GM21529 (cell line): Measurements from ENCODE around the gene RPL13A.
"Not testable (repeated sequence)": the region's sequence is repeated elsewhere in the genome, so short reads cannot be mapped to it uniquely, and the experiment has no call there.

ENCODE experiments used
- ATAC-seq: cut with Tn5 transposase; IDR thresholded peaks from one replicate; pipeline ENCODE4 v1.9.1; 2021; ENCODE audit not compliant: unreplicated experiment

The RPL13A gene

DNA sequence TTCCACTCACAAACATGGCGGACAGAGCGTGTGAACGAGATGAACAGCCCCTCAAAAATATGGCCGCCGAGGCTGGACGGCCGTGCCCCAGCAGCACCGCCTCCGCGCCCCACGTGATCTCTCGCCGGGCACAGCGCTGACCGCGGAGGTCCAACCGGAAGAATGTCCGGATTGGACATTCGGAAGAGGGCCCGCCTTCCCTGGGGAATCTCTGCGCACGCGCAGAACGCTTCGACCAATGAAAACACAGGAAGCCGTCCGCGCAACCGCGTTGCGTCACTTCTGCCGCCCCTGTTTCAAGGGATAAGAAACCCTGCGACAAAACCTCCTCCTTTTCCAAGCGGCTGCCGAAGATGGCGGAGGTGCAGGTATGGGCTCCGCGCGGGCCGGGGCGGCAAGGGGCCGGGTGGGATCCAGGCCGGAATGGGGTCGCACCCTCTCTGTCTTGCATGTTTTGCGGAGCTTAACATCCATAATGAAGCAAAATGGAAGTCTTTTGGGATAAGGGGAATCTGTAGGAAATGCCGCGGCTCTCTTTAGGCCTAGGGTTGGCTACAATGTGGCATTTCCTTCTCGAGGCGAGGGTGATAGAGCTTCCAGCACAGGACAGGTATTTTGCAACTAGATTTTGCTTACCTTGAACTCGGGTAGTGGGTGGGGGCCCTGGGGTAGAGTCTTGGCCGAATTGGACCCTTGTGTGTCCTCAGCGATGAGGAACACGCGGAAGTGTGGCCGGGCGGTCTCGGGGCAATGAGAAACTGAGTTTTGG lies at the start of gene RPL13A:
Gene RPL13A (plus strand): TSS at position 332 of the 769 bp plus-strand sequence. CDS start 22 bp downstream, at position 354.
- peak; percentile 82 for ATAC-seq

DNA sequence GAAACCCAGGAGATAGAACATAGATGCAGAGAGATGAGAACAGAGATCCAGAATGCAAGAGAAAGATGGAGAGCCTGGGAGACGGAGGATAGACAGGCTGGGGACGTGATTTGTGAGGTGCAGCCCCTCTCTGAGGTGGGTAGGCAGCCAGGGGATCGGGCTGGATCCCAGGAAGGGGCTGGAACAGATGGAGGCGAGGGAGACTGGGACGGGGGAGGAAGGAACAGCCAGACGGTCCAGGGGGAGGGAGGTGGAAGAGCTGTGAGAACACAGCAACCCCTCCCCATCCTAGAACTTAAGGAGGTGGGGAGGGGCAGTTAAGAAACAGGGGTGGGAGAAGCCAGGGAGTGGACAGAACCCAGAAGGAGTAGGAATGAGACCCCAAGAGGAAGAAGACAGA lies 49.1 kb upstream of the RPL13A start:
- no peak for ATAC-seq

DNA sequence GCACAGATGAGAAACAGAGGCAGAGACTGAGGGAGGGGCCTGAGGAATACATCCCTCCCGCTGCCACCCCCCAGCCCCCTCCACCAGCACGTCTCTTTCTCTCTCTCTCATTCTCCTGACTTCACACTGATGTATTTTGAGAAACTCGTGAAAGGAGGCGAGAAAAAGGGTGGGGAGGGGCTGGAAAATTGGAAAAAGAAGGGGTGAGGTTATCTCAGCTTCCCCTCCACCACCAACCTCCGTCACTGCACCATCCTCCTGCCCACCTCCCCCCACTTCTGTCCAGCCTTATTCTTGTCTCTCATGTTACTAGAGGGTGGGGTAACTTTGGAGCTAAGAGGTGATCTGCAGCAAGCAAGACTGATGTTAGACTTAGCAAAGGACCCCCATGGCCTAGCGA lies 47.6 kb upstream of the RPL13A start:
- no peak for ATAC-seq

- no peak for ATAC-seq
Observed at GRCh38 chr19:49440439-49441209, 46.8 kb upstream of the RPL13A start.

- no peak for ATAC-seq
Observed at GRCh38 chr19:49441210-49441959, 46.0 kb upstream of the RPL13A start, which contains the start of gene SLC17A7. SLC17A7 (minus strand) TSS chr19:49441527; CDS start chr19:49441379, 148 bp downstream.

DNA sequence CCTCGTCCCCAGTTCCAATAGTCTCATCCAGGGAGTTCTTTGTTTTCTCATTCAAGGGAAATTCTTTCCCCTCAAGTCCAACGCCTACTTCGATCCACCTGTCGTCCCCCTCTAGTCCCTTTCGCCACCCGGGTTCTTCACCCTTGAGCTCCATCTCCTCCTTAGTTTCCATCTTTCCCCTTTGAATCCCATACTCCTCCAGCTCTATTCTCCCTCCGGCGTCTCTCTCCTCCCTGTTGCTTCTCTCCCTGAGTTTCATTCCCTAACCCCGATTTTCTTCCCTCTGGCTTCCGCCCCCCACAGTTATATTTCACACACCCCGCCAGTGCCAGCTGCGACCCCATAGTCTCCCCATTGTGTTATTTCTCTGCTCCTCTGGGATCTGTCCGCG lies 45.5 kb upstream of the RPL13A start:
- no peak for ATAC-seq

- no peak for ATAC-seq
Observed at GRCh38 chr19:49442354-49442753, 45.1 kb upstream of the RPL13A start.

DNA sequence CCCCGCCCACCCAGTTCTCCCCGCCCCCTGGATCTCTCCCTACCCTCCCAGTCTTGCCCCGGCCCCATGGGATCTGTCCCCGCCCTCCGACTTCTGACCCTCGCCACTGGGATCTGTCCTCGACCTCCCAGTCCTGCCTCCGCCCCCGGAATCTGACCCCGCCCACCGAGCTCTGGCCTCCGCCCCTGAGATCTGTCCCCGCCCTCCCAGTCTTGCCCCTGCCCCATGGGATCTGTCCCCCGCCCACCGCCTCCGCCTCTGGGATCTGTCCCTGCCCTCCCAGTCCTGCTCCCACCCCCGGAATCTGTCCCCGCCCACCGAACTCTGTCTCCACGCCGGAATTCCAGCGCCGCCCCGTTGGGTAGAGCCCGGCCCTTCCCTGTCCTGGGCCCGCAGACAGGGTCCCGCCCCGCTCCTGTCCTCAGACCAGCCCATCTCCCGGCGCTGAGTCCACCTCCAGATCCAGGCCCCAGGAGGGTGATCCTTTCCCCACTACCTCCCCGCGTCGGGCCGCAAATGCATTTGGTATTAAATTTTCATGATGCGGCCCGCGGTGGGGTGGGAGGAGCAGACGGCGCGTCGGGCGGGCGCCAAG lies 44.5 kb upstream of the RPL13A start:
- ATAC-seq: peak; percentile 17

DNA sequence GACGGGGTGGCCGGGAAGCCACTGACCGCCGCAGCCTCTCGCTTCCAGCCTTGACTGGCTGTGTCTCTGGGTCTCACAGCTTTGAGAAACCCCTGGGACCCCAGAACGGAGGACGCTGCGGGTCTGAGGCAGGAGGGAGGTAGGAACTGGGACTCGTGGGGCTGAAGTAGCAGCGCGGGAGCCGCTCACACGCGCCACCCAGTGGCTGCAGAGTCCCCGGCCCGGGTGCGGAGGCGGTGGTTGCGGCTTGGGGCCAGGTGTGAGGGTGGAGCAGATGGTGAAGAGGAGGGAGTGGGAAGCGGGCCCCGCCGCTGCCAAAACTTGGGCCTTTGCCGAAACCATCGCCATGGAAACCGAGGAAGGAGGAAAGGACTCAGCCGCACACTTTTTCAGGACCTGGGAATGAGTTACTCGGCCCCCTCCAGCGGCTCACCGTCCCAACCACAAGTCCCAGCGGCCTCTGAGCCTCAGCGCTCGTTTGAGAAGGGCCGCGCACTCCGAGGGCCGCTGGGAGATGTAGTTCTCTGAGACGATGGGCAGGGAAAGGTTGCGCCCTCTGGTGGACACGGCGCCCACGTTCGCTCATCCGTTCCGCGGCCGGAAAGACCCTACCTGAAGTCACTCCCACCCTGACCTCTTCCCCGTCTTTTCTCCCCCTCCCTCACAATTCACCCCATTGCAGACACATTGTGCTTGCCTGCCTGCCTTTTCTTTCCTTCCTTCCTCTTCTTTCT lies 43.9 kb upstream of the RPL13A start:
- peak; percentile 68 for ATAC-seq

GRCh38 chr19:49444100-49444700 lies 43.2 kb upstream of the RPL13A start:
- ATAC-seq: not testable (repeated sequence)

DNA sequence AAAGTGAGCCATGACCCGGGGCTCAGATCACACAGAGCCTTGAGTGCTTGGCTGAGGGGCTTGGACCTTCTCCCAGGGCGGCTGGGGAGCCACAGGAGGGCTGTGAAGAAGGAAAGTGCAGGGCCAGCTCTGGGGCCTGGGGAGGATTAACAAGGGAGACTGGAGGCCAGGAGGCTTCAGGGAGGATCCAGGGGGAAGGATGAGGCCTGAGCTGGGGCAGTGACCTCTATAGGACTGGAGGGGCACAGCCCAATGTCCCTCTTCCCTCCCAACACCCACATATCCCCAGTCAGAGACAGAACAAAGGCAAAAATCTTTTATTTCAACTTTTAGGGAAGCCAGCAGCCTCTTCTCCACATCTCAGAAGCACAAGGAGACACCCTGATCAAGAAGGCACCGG lies 41.4 kb upstream of the RPL13A start:
- ATAC-seq: no peak

GRCh38 chr19:49447485-49448431 lies 39.6 kb upstream of the RPL13A start:
- no peak for ATAC-seq

GRCh38 chr19:49448432-49448786 lies 39.0 kb upstream of the RPL13A start:
- ATAC-seq: no peak

GRCh38 chr19:49450405-49450804 lies 37.0 kb upstream of the RPL13A start:
- no peak for ATAC-seq

DNA sequence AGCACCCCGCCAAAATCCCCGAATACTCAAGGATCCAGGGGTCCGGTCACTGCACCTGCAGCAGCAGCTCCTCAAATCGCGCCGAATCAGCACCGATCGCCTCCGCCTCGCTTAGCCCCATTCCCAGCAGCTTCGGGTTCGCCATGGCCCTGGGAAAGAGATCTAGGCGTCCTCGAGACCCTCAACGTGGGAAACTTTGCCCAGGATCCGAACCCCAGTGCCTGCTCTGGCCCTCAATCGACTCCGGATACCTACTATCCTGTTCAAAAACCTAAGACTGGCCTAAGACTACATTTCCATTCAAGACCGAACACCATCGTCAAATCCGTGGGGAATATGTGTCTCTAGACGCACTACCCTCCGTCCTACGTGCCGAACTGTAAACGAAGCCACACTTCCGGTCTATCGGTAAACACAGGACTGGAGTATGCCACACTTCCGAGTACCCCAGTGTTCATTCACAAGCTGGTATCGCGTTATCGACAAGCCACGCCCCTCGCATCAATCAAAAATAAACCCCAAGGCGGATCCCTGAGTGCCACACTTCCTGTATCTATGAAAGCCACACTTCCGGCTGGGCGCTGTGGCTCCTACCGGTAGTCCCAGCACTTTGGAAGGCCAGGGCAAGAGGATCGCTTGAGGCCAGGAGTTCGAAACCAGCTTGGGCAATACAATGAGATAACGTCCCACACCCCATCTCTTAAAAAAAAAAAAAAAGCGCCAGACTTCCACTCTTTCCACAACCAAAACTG lies 35.8 kb upstream of the RPL13A start, which contains the start of gene PIH1D1:
Gene PIH1D1 (minus strand): TSS at position 385 of the 752 bp plus-strand sequence. CDS start 240 bp downstream, at position 145.
- peak; percentile 59 for ATAC-seq

DNA sequence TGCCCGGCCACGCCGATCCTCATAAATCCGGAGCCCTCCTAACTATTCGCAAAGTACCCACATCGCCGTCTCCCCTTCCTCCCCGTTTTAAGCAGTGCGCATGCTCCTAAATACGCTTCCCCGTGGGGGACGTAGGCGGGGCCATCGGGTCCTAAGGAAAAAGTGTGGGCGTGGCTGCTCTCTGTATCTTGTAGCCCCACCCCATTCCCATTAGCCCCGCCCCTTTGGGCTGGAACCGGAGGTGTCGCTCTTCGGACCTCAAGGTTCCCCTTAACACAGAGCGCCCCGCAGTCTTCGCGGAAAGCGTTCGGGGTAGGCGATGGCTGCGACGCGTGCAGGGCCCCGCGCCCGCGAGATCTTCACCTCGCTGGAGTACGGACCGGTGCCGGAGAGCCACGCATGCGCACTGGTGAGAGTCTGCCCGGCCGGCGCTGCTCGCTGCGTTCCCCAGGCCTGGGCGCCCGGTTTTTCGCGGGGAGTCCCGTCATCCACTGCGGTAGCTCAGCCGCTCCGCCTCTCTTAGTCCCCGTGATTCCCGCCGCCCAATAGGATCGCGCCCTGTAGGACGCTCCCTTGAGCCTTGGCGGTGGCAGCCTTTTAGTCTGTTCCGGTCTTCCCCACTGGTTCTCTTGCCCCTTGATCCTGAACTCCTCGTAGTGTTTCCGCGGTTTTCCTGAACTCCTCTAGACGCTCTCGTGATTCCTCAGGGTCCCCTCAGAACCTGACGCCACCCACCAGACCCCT lies 34.2 kb upstream of the RPL13A start, which contains the start of gene ALDH16A1:
Gene ALDH16A1 (plus strand): TSS at position 213 of the 744 bp plus-strand sequence. CDS start 107 bp downstream, at position 320.
- ATAC-seq: peak; percentile 80

DNA sequence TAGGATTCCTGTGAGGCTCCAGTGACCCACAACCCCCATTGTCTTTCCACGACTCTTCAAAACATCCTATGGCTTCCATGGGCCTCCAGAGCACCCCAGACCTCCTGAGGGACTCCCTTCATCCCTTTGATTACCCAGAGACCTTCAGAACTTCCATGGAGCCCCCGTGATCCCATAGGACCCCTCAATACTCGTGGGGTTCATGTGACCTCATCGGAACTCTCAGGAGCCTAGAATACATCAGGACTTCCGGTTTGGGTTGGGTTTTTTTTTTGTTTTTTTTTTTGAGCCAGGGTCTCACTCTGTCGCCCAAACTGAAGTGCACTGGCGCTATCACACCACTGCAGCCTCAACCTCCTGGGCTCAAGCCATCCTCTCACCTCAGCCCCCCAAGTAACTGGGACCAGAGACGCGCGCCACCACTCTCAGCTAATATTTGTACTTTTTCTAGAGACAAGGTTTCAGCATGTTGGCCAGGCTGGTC lies 33.6 kb upstream of the RPL13A start:
- ATAC-seq: no peak
